Activated CD4-positive, alpha-beta T cell treated with anti-CD3 and anti-CD28 coated beads, Interleukin-2, amount 50 U/mL, for 48 hours (primary cell): Measurements from ENCODE around the gene COBL.

Source experiments
- DNase-seq, 2 experiments: peaks; one replicate each; pipeline ENCODE4 v3.0.0-alpha.2; 2020

The COBL gene

DNA sequence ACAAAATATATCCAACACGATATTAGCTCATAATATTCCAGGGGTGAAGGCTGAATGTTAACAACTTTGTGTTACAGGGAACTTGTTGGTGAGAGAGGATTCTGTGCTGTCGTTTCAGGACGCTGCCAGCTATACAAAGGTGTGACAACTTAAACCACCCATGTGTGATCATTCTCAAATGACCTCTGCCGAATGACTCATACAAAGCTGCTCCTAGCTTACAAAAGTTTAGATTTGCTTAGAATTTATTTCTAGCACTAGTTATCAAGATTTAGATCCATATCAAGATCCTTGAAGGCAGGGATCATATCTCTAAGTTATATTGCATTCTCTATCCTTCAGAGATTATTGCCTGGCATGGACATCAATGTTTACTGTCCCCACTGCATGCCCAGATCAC lies 65.3 kb downstream of the COBL start:
- no peak for DNase-seq

DNA sequence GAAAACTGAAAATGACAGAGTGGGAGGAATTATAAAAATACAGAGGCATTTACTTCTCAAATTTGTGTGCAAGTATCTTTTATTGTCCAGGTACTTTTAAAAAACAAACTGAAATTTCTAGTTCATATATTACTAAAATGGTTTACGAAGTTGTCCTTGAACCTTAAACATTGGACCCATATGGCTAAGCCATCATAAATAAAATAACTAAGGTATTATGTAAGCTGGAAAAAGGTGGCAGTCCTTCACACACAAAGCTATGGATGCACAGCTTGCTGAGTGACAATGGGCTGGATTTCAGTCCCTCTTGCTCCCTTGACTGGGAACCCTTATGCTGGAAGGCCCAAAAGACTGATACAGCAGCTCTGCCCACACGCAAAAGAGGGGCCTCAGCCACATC lies 66.1 kb downstream of the COBL start:
- no peak for DNase-seq

DNA sequence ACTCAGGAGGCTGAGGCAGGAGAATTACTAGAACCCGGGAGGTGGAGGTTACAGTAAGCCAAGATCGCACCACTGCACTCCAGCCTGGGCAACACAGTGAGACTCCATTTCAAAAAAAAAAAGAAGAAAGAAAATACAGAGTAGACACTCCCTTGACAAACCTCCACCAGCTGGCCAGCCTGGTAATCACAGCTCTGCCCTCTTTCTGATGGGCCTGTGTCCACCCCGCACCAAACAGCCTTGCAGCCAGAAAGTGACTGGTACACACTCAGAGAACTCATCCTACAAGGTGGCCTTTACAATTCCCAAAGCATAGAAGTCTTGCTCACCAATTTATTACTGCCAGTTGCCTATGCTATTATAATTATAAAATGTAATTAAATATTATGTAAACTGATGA lies 66.6 kb downstream of the COBL start:
- no peak for DNase-seq

DNA sequence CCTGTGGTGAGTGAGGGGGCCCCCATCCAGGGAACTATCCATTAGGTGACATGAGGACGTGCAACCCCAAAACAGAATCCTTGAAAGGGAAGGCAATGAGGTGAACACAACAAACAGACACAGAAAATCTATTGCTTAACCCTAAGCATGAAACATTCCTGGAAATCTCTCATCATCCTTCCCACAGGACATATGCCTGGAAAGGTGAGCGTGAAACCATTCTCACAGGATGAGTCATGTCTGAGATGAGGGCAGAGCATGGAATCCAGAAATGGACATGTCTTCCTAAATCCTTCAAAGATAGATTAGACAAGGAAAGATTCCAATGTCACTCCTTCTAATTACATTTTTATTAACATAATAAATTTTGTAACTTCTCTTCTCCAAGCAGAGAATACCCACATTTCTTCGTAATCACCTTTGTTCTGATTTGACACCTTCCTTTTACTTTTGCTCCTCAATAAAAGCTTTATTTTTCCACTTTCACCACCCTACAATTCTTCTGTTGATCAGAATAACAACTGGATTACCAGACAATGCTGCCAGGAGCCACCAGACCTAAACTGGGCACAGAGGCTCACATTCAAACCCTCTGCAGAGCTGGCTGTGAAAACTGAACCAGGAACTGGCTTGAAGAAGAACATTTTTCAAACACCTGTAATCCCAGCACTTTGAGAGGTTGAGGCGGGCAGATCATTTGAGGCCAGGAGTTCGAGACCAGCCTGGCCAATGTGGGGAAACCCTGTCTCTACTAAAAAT lies 67.2 kb downstream of the COBL start:
- no peak for DNase-seq

DNA sequence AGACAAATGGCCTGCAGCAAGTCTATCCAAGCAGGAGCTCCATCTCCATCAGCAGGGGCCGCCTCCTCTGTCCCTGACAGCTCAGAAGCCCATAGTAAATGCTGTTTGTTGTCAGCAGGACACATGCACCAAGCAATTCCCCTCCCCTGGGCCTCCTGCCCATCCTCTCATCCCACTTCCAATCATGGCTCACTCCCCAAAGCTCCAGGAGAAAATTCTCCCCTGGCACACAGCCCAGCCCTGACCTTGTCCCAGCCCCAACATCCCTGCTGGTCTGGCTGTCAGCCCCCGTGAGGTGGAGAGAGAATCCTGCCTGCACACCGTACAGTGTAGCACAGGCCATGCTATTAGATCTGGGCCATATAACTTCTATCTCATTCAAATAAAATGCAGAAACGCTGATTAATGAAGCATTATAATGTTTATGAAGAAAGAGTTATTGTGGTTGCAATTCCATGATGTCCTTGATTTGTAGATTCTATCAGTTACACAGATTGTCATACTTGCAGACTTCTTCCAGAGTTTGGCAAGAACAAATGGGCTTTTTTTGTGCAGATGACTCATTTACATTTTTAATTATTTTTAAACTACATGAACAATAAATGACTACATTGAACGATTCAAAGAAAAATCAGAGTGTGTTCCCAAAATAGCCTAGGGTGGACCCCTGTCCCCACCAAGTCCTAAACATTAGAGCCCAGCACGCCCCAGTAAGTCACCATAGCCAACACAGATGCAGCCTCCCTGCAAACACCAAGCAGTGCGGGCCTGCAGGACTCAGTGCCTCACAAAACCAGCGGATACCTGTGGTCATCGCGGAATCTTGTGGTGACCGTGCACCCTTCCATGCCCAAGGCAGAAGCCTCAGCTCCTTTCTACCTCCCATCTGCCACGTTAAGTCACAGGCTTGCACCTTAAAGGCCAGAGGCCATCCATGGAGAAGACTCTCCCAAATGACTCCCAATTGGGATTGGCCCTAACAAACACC lies 70.1 kb downstream of the COBL start:
- no peak for DNase-seq

DNA sequence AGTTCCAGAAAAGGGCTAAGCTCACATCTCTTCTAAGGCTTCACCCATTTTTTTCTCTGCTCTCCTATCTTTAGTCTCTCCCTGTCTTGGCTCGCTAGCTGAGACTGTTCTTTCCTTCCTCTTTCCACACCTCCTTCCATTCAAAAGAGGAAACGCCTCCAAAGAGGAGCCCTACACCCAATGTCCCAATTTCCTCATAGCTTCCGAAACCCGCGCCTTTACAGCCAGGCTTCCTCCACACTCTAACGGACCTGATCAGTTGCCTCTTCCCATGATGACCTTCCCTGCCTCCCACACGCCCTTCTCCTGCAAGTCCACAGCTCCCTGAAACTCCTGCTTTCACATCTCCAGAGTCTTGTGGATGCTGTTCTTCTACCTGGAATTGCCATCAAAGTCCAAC lies 71.7 kb downstream of the COBL start:
- DNase-seq = no peak

DNA sequence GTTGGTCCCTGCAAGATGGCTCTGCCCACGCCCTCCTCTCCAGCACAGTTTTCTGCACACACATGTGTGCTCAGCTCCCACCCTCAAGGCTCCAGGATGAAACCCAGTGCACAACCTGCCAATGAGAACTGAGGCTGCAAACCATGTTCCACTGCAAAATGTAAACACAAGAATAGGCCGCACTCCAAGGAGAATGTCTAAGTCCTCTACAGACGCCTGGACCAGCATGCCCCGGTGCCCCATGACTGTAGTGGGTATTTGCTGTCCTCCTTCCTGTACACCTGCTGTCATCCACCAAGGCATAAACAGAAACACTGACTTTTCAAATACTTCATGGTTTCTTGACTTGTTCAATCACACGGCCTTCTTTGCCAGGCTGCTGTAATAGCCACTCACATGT lies 72.6 kb downstream of the COBL start:
- DNase-seq = no peak

DNA sequence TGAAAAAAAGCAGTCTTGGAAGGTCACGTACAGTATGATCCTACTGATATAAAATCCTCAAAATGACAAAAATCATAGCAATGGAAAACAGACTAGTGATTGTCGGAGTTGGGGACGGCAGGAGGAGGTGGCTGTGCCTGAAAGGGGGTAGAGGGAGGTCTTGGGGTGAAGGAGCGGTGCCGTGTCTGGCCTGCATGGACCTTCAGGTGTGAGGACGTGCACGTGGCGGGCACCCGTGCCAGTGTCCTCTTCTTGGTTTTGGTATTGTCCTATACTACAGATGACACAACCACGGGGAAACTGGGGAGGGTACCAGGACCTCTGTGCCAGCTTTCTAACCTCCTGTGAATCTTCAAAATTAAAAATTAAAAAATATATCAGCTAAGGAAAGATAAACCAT lies 73.0 kb downstream of the COBL start:
- DNase-seq = no peak

DNA sequence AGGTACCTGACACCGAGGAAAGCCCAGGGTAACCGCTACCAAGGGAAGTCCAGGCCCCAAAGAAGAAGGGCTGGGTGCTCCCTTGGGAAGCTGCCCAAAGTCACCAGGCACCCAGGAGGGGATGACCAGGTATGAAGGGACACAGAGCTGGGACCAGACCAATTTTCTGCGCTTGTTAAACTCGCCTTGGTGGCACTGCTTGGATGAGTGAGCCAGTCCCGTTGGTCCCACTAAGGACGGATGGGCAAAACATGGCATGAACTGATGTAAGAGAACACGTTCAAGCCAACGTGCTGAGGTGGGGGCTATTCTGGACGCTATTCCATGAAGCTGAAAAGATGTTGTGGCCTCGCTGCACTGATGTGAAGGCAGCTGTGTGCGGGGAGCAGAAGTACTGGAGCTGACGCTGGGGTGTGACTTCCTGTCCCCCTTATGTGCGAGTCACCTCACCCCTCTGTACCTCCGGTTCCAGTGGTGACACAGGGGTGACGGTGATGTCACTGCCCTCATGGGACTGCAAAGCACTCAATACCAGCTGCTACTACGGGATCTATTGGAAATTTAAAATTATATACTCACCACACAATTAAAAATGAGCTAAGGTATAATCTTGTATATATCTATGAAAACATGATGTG lies 73.6 kb downstream of the COBL start:
- DNase-seq = no peak

DNA sequence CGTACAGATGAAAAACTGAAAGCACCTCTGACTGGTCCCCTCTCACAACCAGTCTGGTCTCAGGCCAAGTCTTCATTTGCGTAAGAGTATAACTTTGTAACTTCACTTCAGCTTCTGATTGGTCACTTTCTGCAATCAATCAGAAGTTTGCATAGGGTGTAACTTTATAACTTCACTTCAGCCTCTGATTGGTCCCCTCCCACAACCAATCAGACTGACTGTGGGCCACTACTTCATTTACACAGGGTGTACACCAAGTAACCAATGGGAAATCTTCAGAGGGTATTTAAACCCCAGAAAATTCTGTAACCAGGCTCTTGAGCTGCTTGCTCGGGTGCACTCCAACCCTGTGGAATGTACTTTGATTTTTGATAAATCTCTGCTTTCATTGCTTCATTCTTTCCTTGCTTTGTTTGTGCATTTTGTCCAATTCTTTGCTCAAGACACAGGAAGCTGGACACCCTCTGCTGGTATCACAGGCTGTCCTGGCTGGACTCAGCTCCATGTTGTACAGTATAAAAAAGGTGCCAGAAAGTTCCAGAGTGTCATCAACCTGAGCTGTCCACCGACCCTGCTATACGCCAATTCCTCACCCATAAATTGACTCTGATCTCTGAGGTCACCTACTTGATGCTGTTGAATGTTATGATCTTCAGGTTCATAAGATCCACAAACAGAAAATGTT lies 74.5 kb downstream of the COBL start:
- DNase-seq = no peak

DNA sequence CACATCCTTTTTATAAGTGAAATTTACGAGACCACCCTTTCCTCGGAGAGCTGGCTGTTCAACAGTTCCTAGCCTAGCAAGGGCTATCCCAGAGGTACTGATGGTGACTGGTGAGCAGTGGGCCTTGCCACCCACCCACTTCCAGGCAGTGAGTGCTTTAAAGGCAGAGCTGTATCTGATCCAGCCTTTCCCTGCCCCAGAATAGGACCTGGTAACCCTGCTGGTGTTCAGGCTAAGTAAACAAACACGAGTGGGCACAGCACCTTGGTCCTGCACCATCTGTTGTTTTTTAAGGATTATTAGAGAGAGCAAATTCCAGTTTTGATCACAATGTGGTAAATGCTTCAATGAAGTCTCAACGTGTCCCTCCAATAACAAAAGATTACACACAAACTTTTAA lies 75.7 kb downstream of the COBL start:
- DNase-seq = no peak

DNA sequence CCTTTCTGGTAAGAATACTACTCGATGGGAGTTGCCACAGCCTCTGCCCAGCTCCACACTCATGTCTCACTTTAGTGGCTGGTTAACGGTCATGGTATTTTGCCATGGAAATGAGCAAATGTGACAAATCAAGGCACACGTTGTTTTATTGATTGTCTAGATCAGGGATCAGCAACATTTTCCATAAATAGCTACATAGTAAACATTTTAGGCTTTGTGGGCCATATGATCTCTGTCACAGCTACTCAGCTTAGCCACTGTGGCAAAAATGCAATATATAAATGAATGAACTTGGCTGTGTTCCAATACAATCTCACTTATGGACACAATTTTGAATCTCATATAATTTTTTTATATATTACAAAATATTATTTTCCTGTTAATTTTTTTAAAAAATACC lies 76.9 kb downstream of the COBL start:
- no peak for DNase-seq

DNA sequence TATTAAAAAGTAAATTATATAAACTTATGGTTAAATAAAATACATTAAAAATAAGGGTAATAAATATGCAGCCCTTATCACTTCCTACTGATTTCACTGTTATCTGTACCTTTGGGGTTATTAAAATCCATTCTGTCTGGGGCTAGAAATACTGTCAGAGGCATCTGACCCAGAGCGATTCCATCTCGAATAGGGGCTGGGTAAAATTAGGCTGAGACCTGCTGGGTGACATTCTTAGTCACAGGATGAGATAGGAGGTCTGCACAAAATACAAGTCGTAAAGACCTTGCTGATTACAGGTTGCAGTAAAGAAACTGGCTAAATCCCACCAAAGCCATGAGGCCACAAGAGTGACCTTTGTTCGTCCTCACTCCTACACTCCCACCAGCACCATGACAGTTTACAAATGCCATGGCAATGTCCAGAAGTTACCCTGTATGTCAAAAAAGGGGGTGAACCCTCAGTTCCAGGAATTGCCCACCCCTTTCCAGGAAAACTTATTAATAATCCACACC lies 77.6 kb downstream of the COBL start:
- DNase-seq = no peak

DNA sequence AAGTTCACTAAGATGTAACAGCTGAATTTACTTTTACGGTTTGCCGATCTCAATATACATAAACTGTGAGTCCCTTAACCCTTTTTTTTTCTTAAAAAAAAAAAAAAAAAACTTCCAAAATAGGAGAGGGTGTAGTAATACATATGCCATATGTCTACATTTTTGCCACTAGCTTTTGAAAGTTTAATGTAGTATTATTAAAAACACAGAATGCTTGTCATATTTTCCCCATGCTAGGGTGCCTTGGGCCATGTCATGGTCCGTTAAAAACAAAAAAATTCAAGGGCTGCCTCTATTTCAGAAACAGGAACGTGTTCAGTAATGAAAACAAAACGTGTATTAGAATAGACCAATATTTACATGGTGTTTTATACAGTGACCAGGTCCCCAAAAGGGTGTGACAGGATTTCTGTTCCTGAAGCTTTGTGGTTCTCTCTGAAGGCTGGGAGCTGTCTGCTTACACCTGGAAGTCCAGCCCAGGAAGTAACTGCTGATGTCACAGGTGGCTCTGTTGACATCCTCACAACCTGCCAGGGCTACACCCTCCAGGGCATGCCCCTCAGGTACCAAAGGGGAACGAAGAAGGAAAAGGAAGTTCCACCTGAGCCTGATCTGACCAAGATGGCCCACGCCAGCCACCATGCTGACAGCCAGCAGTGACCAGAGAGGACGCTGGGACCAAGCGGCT lies 79.0 kb downstream of the COBL start:
- DNase-seq = no peak

DNA sequence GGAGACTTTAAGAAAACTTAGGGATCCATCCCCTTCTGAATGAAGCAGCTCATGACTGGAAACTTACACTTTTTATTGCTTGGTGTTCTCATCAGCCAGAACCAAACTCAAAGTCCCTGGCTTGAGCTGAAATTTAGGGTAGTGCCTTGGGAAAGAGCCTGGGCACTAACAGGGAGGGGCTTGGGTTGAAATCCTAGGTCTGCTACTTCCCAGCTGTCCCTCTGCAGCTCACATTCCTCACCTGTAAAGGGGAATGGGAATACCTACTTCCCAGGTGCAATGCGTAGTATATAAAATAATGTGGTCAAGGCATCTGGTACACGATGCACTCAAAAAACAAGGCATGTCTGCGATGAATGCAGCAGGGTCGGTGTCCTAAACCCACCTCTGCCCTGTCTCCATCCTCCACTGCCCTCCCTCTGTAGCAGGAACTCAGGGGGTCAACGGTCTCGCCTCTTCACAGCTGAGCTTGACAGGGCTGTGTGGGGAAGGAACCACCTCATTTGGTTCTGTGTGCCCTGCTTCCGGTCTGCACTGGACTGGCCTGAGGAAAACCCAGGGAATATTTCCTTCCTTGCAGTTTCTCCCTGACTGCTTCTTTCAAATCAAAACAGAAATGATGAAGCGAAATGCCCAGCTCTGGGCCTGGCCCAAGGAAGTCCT lies 80.0 kb downstream of the COBL start:
- no peak for DNase-seq

DNA sequence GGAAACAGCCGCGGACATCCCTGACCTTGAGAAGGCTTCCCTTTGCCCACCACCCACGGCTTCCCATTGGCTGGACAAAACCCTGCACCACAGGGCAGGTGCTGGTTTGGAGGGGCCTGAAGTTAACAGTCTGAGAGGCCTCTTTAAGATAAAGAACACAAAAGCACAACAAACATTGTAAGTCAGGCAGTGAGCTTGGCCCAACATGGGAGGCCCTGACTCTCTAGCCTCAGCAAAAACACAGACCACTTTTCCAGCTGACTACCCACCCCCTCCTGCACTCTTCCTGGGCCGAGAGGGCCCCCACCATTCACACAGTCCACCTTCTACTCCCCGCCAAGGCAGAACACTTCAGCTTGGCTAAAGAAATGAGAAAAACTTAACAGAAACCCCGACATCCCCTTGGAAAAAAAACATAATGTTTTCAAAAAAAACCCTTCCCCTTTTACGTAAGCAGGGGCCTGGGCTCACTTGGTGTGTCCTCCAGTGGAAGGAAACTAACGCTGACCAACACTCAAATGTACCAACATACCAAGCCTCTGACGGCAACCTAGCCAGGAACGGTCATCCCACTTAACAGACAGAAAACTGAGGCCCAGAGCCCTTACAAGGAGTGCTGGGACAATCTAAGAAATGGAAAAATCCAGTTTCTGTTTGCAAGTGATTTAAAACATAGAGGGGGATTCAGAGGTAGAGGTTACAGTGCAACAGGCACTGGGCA lies 80.9 kb downstream of the COBL start:
- DNase-seq = no peak

DNA sequence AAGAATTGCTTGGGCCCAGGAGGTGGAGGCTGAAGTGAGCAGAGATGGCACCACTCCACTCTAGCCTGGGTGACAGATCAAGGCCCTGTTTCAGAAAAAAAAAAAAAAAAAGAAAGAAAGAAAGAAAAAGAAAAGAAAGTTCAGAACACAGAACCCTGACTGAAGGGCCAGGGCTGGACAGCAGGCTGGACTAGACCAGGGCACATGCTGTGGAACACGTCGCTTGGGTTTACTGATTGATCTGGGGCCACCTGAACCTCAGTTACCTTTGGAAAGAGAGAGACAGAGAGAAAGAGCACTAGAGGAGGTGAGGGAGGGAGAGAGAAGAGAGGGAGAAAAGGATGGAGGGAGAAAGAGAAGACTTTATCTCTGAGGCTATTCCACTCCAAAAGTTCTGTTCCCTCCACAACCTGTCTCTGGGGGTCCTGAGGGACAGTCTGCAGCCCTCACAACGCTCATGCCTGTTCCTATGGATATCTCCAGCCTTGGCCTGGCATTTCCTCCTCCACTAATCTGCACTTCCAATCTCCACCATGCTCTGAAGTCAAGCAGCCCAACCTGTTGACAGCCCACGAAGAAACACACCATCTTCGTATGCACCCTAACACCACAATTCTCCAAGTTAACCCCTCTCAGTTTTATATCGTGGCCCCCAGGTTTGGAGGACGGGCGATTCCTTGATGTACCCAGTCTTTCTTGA lies 81.8 kb downstream of the COBL start:
- DNase-seq = no peak

DNA sequence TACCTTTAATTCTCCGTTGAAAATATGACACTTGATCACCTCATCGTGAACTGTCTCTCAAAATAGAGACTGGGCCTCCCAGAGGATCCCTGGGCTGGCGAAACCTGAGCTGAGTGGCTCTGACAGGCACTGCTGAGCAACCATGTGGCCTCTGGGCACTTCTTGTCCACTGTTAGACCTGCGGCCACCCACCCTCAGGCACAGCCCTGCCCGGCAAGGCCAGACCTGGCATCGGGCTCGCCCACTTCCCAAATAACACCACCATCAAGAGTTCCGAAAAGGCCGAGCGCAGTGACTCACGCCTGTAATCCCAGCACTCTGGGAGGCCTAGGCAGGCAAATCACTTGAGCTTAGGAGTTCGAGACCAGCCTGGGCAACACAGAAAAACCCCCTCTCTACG lies 82.5 kb downstream of the COBL start:
- no peak for DNase-seq

DNA sequence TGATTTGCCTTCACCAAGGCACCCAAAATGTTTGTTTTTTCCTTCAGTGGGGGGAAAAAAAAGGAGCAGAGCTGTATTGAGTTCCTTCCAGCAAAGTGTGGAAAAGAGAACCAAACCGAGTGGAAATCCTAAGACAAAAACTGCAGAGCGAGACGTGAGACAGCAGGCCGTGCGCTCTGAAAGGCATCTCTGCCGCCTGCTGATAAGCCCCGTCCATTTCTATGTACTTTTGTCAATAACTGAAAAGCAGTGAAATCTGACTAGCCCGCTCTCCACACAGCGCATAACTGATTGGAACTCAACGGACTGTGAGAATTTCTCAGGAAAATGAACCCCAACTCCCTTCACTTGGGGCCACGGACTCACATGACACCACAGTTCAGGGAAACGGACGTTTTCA lies 83.2 kb downstream of the COBL start:
- DNase-seq = no peak

DNA sequence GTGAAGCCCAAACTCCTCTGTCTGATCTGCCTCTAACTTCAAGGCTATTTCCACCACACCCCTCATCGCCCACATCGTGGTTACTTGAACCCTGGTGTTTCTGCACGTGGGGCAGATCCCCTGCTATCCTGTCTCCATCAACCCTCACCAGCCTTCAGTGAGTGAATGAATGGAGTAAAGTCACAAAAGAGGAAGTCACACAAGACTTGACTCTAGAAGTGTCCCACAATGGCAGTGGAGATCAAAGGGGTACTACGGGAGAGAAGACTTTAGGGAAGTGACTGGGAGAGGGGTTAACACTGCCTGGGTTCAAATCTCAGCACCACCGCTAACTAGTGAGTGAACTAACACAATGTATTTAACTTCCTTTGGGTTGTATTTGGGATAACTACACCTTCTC lies 85.9 kb downstream of the COBL start:
- no peak for DNase-seq

DNA sequence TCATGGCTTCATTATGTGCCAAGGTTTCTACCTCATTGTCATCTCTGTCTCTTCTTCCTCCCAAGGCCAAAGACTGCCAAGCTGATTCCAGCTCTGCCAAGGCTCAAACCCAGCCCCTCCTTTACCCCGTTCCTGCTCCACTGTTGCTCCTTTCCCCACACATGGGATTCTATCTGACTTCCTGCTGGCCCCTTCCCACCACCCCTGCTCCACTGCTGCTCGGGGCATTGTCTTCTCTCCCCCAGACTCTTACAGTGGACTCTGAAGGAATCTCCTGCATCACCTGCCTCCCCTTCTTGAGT lies 86.3 kb downstream of the COBL start:
- DNase-seq = no peak
